ENCODE data around the gene ZBTB24. TPM values are rescaled to one million over a fixed set of nuclear protein-coding genes. Genes with fewer than 3 reads are reported as not detected.
A peak's percentile ranks its signal among the peaks of the same experiment; 100 is the strongest.

The ZBTB24 gene
- total RNA-seq, 1 donor from 2014 or later = 8.2 TPM

GRCh38 chr6:109443425-109443950 lies 39.5 kb downstream of the ZBTB24 start:
- TF ChIP-seq, protein P1, sequence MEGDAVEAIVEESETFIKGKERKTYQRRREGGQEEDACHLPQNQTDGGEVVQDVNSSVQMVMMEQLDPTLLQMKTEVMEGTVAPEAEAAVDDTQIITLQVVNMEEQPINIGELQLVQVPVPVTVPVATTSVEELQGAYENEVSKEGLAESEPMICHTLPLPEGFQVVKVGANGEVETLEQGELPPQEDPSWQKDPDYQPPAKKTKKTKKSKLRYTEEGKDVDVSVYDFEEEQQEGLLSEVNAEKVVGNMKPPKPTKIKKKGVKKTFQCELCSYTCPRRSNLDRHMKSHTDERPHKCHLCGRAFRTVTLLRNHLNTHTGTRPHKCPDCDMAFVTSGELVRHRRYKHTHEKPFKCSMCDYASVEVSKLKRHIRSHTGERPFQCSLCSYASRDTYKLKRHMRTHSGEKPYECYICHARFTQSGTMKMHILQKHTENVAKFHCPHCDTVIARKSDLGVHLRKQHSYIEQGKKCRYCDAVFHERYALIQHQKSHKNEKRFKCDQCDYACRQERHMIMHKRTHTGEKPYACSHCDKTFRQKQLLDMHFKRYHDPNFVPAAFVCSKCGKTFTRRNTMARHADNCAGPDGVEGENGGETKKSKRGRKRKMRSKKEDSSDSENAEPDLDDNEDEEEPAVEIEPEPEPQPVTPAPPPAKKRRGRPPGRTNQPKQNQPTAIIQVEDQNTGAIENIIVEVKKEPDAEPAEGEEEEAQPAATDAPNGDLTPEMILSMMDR (IDR thresholded peaks at IDR 0.05) = no peak
- peaks cover 48% of the 10 kb centered on the region for H3K36me3 ChIP-seq
- DNase-seq (no peak), ATAC-seq (no peak)
- H3K9me3 ChIP-seq = no peaks in the 10 kb centered on the region
- intact Hi-C loops (cut with DNase I) = no loop called here
- no peak overlapping the region for H3K27ac ChIP-seq
- H3K4me3 ChIP-seq = no peak overlapping the region
- H3K27me3 ChIP-seq (ENCODE audit: low read depth) = no peaks in the 10 kb centered on the region
- H3K4me1 ChIP-seq = peaks cover 28% of the 10 kb centered on the region

DNA sequence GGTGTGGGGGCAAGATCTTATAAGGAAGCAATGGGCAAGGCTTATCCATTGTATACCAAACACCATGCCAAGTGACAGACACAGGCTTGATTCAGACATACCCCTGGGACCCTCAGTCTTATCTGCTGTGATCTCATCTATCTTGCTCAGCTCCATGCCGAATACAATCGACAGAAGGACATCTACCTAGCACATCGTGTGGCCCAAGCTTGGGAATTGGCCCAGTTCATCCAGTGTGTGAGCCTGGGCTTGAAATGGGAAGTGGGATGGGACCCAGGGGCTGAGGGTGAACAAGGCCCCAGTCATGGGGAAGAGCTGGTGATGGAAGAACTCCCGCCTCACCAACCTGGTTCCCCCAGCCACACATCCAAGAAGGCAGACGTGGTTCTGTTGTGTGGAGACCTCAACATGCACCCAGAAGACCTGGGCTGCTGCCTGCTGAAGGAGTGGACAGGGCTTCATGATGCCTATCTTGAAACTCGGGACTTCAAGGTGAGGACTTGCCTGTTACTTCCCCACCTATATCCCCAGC lies 40.6 kb downstream of the ZBTB24 start:
- intact Hi-C loops (cut with DNase I) = no loop called here
- Histone ChIP-seq H3K27ac (no peak overlapping the region), H3K36me3 (peaks cover 48% of the 10 kb centered on the region), H3K4me3 (no peak overlapping the region), H3K27me3 (ENCODE audit: low read depth) (no peaks in the 10 kb centered on the region), H3K4me1 (peaks cover 28% of the 10 kb centered on the region), H3K9me3 (no peaks in the 10 kb centered on the region)
- no peak for ATAC-seq
- TF ChIP-seq, protein P1 (IDR thresholded peaks at IDR 0.05) = no peak
- DNase-seq = no peak

DNA sequence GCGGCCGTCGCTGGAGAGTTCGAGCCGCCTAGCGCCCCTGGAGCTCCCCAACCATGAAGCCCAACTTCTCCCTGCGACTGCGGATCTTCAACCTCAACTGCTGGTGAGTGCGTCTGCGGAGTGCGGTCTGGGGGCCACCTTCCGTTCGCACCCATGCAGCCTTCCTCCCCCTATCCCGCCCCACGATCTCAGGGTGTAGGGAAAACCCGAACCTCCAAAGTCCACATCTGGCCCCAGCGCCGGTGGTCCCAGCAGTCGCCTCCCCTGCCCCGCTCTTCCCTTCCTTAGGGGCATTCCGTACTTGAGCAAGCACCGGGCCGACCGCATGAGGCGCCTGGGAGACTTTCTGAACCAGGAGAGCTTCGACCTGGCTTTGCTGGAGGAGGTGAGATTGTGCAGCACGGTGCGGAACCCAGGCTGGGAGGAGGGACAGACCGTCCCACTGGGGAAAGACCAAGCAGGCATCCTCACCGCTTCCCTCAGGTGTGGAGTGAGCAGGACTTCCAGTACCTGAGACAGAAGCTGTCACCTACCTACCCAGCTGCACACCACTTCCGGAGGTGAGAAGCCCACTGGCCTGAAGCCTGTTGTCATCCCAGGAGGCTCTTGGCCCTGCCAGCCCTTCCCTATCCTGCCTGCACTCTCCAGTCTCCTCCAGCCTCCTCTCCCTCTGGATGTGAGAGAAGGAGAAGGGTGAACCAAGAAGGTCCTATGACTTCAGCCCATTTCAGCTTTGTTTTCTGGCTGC lies 41.8 kb downstream of the ZBTB24 start:
- Histone ChIP-seq H3K4me3 (peak overlapping the region; percentile 74), H3K27ac (peak overlapping the region; percentile 93), H3K4me1 (peaks cover 28% of the 10 kb centered on the region), H3K36me3 (peaks cover 38% of the 10 kb centered on the region), H3K27me3 (ENCODE audit: low read depth) (no peaks in the 10 kb centered on the region), H3K9me3 (no peaks in the 10 kb centered on the region)
- intact Hi-C loops (cut with DNase I) = no loop called here
- ATAC-seq (peak; percentile 58 to 61), DNase-seq (peak; percentile 76)
- TF ChIP-seq, protein P1 (IDR thresholded peaks at IDR 0.05) = no peak

DNA sequence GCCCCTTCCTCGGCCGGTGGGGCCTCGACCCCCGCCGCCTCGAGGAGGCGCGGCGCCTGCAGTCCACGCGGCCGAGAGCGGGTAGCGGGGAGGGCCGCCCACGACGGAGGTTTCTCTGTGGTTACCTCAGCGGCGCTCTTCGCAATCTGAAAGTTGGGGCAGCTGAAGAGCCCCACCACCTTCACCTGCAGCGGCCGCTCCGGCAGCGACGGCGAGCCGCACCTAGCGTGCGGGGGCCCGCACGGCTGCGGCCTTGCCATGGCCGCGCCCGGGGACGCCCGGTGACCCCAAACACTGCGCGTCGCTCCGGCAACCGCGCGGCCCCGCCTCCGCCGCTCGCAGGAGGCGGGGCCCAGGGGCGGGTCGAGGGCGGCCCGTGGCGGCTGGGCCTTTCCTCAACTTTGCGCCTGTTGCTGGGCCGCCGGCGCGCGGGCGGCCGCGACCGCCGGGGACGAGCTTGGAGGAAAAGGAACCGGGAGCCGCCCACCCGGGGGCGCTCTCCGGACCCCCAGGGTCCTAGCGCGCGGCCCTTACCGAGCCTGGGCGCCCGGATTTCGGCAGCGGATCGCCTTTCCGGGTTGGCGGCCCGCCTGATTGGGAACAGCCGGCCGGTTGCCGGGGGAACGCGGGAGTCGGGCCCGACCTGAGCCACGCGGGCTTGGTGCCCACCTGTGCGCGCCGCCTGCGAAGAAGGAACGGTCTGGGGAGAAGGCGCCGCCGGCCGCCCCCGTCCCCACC lies 42.5 kb downstream of the ZBTB24 start, which contains the start of the genes PPIL6 and SMPD2:
Gene PPIL6, minus strand, starts transcription at position 298 of the 738 bp plus-strand sequence. Its CDS starts 38 bp downstream, at position 260.
Gene SMPD2, plus strand, starts transcription at position 394 of the 738 bp plus-strand sequence. CDS start 398 bp downstream, outside the sequence.
- ATAC-seq = peak; percentile 95 to 96
- intact Hi-C loops (cut with DNase I) = no loop called here

GRCh38 chr6:109436041-109436440 lies 47.0 kb downstream of the ZBTB24 start:
- Histone ChIP-seq H3K36me3 (no peaks in the 10 kb centered on the region), H3K9me3 (no peaks in the 10 kb centered on the region), H3K27ac (no peak overlapping the region), H3K4me3 (no peak overlapping the region), H3K4me1 (peaks cover 11% of the 10 kb centered on the region), H3K27me3 (ENCODE audit: low read depth) (no peaks in the 10 kb centered on the region)
- intact Hi-C loops (cut with DNase I) = no loop called here
- TF ChIP-seq, protein P1 (IDR thresholded peaks at IDR 0.05) = no peak
- DNase-seq (no peak), ATAC-seq (no peak)

More for the DNA sequence above, 42.5 kb downstream of the ZBTB24 start, which contains the start of the genes PPIL6 and SMPD2:
- DNase-seq = peak; percentile 92
- peak within 1 kb of the TSS; percentile 93 for H3K27ac ChIP-seq
- TF ChIP-seq, protein P1 (IDR thresholded peaks at IDR 0.05) = peak; percentile 31
- H3K27me3 ChIP-seq (ENCODE audit: low read depth) = no peaks in the 10 kb centered on the region
- H3K4me1 ChIP-seq = peaks cover 28% of the 10 kb centered on the region
- H3K9me3 ChIP-seq = no peaks in the 10 kb centered on the region
- H3K36me3 ChIP-seq = peaks cover 31% of the 10 kb centered on the region
- H3K4me3 ChIP-seq = peak within 1 kb of the TSS; percentile 74

Measured in lower lobe of right lung (tissue), 2 donors.